MCF 10A (cell line): Measurements from ENCODE around the gene TLX2. TPM values are rescaled to one million over a fixed set of nuclear protein-coding genes. Genes with fewer than 3 reads are reported as not detected.

Source experiments
- BruUV-seq: library from RNA; stranded (reverse); fragments of 400-500 nt; replicated peaks from 2 replicates; lab custom pipeline; 2021; lab: Mats Ljungman, UMichigan
- CTCF ChIA-PET: fragments of 300-600 bp; sonication (Branson Sonifier 250); formaldehyde crosslinking; extraction: SDS; loops from one replicate; lab custom pipeline; 2021; ENCODE audit warnings: antibody characterized with exemption, inconsistent platforms; lab: Yijun Ruan, JAX
- POLR2A ChIA-PET: fragments of 300-600, 350-650 bp; sonication (Branson Sonifier 250); formaldehyde crosslinking; extraction: SDS; loops from one replicate; lab custom pipeline; 2020; ENCODE audit warnings: antibody characterized with exemption, inconsistent platforms; lab: Yijun Ruan, JAX
- DNase-seq: peaks from one replicate; pipeline ENCODE4 v3.0.0-alpha.2; 2018; ENCODE audit not compliant: unreplicated experiment
- H3K27ac Mint-ChIP-seq: one replicate; pipeline ENCODE4 v1.8.0; 2022; ENCODE audit warnings: mild to moderate bottlenecking, low read depth, mixed read lengths; ENCODE audit not compliant: unreplicated experiment
- H3K27me3 Mint-ChIP-seq: one replicate; pipeline ENCODE4 v1.8.0; 2022; ENCODE audit warnings: mixed read lengths; ENCODE audit not compliant: insufficient read depth, unreplicated experiment
- H3K36me3 Mint-ChIP-seq: one replicate; pipeline ENCODE4 v1.8.0; 2022; ENCODE audit warnings: mild to moderate bottlenecking, moderate library complexity, mixed read lengths; ENCODE audit not compliant: insufficient read depth, unreplicated experiment
- H3K4me1 Mint-ChIP-seq: one replicate; pipeline ENCODE4 v1.8.0; 2022; ENCODE audit warnings: mixed read lengths; ENCODE audit not compliant: insufficient read depth, unreplicated experiment
- H3K4me3 Mint-ChIP-seq: one replicate; pipeline ENCODE4 v1.8.0; 2022; ENCODE audit warnings: mild to moderate bottlenecking, moderate library complexity, mixed read lengths; ENCODE audit not compliant: unreplicated experiment
- H3K9me3 Mint-ChIP-seq: one replicate; pipeline ENCODE4 v1.8.0; 2022; ENCODE audit warnings: mixed read lengths; ENCODE audit not compliant: unreplicated experiment
- CTCF ChIP-seq: fragments of 200-600 bp; IDR thresholded peaks from one replicate; pipeline ENCODE4 v1.8.0; 2022; ENCODE audit warnings: antibody characterized with exemption, mild to moderate bottlenecking; ENCODE audit not compliant: unreplicated experiment
- intact Hi-C: fragments of 100-400 bp; cut with micrococcal nuclease; formaldehyde crosslinking; loops from 2 replicates; pipeline ENCODE4 v1.14.1; 2022
- total RNA-seq: library from RNA; stranded (reverse); gene quantifications from 2 replicates; pipeline ENCODE4 v1.2.3, GENCODE V29; 2022

The TLX2 gene
- total RNA-seq, 1 experiment from 2014 or later = not detected

GRCh38 chr2:74530239-74531187, 16.3 kb downstream of the TLX2 start:
- CTCF ChIA-PET = interaction anchor here (0.6 to 7.3 kb wide), 11 partner anchors 13 to 66 kb away, joined by 3 to 80 read pairs (median 4); partner anchors contain the start of genes CCDC142 and TTC31
- Mint-ChIP-seq H3K4me1 (peaks cover 38% of the 10 kb centered on the region), H3K4me3 (peak overlapping the region; percentile 94), H3K36me3 (peaks cover 26% of the 10 kb centered on the region), H3K27me3 (no peaks in the 10 kb centered on the region), H3K9me3 (no peaks in the 10 kb centered on the region), H3K27ac (peak overlapping the region; percentile 91)
- intact Hi-C loops = loop anchor here (5.0 kb wide), 1 partner anchor 193 kb away; no protein-coding TSS in a partner anchor
- TSS peak; percentile 28 for BruUV-seq
- POLR2A ChIA-PET = interaction anchor here (0.6 to 8.1 kb wide), 25 partner anchors 8 to 1116 kb away, joined by 3 to 135 read pairs (median 5); partner anchors contain the start of genes C2orf81, CCDC142, INO80B and MRPL19
- peak; percentile 22 for DNase-seq
- no peak for TF ChIP-seq CTCF

DNA sequence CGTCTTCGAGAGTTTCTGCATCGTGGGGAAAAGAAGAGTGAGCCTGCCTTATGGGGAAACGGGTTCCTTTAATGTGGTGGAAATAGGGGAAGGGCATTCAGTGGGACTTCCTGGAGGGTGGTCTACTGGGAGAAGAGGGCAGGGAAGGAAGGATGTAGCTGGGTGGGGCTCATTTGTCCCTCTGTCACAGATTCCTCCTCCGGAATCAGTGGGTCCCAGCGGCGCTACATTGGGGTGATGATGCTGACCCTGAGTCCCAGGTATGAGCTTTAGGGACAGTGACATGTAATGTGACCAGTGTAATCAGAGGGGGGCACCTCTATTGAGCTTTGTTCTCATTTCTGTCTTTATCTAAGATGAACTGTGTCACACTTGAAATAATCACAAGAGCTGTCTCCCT, 17.4 kb downstream of the TLX2 start:
- CTCF ChIA-PET = interaction anchor here (0.5 to 7.3 kb wide), 18 partner anchors 11 to 91 kb away, joined by 3 to 80 read pairs (median 5); partner anchors contain the start of genes CCDC142, PCGF1 and TTC31
- H3K9me3 Mint-ChIP-seq = no peaks in the 10 kb centered on the region
- no peak for DNase-seq
- peaks cover 14% of the 10 kb centered on the region for H3K36me3 Mint-ChIP-seq
- peaks cover 32% of the 10 kb centered on the region for H3K4me1 Mint-ChIP-seq
- intact Hi-C loops = loop anchor here (1.0 to 5.0 kb wide), 3 partner anchors 48 to 194 kb away; partner anchors contain the start of gene TTC31
- H3K27me3 Mint-ChIP-seq = no peaks in the 10 kb centered on the region
- H3K27ac Mint-ChIP-seq = peak overlapping the region; percentile 20
- H3K4me3 Mint-ChIP-seq = peak overlapping the region; percentile 24
- no peak for TF ChIP-seq CTCF
- BruUV-seq = no TSS peak
- POLR2A ChIA-PET = interaction anchor here (0.7 to 8.1 kb wide), 8 partner anchors 25 to 89 kb away, joined by 3 to 135 read pairs (median 4); partner anchors contain the start of genes CCDC142, PCGF1, TTC31 and WBP1

DNA sequence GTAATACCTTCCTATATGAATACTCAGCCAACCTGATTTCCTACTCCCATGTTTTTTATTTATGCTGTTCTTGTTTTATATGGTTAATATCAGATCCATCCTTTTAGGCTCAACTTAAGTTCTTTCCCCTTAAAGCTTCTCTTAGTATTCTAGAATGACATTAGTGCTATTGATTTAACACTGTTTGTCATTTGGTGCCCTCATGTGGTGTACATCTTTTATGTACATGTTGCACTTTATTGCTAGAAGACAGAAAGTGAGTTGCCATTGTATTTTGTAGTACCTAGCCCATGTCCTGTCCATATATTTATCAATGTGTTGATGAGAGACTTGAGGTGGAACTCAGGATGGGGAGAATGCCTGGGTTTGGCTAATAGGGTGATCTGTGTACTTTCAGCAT, 18.0 kb downstream of the TLX2 start:
- POLR2A ChIA-PET = interaction anchor here (0.6 to 8.1 kb wide), 9 partner anchors 25 to 243 kb away, joined by 3 to 135 read pairs (median 4); partner anchors contain the start of genes CCDC142, PCGF1, TTC31 and WBP1
- BruUV-seq = no TSS peak
- no peaks in the 10 kb centered on the region for H3K27me3 Mint-ChIP-seq
- peak; percentile 34 for TF ChIP-seq CTCF
- H3K36me3 Mint-ChIP-seq = peaks cover 9% of the 10 kb centered on the region
- H3K9me3 Mint-ChIP-seq = no peaks in the 10 kb centered on the region
- CTCF ChIA-PET = interaction anchor here (0.5 to 7.3 kb wide), 20 partner anchors 10 to 170 kb away, joined by 3 to 80 read pairs (median 5); partner anchors contain the start of genes CCDC142, PCGF1 and TTC31
- DNase-seq = peak; percentile 48
- intact Hi-C loops = loop anchor here (1.0 to 5.0 kb wide), 3 partner anchors 49 to 195 kb away; partner anchors contain the start of gene TTC31
- peak overlapping the region; percentile 20 for H3K27ac Mint-ChIP-seq
- H3K4me3 Mint-ChIP-seq = peak overlapping the region; percentile 24
- peaks cover 28% of the 10 kb centered on the region for H3K4me1 Mint-ChIP-seq
